ENCODE measurements around the gene GJA1.

The GJA1 gene

GRCh38 chr6:121453191-121453590 is 17.7 kb downstream of the GJA1 start:
- H3K4me3 ChIP-seq (ENCODE audit: control insufficient read depth, low read depth, low read length): no peak overlapping the region
- TF ChIP-seq, protein P1, sequence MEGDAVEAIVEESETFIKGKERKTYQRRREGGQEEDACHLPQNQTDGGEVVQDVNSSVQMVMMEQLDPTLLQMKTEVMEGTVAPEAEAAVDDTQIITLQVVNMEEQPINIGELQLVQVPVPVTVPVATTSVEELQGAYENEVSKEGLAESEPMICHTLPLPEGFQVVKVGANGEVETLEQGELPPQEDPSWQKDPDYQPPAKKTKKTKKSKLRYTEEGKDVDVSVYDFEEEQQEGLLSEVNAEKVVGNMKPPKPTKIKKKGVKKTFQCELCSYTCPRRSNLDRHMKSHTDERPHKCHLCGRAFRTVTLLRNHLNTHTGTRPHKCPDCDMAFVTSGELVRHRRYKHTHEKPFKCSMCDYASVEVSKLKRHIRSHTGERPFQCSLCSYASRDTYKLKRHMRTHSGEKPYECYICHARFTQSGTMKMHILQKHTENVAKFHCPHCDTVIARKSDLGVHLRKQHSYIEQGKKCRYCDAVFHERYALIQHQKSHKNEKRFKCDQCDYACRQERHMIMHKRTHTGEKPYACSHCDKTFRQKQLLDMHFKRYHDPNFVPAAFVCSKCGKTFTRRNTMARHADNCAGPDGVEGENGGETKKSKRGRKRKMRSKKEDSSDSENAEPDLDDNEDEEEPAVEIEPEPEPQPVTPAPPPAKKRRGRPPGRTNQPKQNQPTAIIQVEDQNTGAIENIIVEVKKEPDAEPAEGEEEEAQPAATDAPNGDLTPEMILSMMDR (IDR thresholded peaks at IDR 0.05; ENCODE audit: control insufficient read depth, insufficient read depth, low read depth, low read length, missing control alignments): no peak
- DNase-seq (ENCODE audit: low read depth): no peak

GRCh38 chr6:121460170-121460569 is 24.7 kb downstream of the GJA1 start:
- TF ChIP-seq, protein P1 (IDR thresholded peaks at IDR 0.05; ENCODE audit: control insufficient read depth, insufficient read depth, low read depth, low read length, missing control alignments): no peak
- no peak overlapping the region for H3K4me3 ChIP-seq (ENCODE audit: control insufficient read depth, low read depth, low read length)
- no peak for DNase-seq (ENCODE audit: low read depth)

- TF ChIP-seq, protein P1 (IDR thresholded peaks at IDR 0.05; ENCODE audit: control insufficient read depth, insufficient read depth, low read depth, low read length, missing control alignments): no peak
Measured at GRCh38 chr6:121463087-121463486, 27.6 kb downstream of the GJA1 start.

DNA sequence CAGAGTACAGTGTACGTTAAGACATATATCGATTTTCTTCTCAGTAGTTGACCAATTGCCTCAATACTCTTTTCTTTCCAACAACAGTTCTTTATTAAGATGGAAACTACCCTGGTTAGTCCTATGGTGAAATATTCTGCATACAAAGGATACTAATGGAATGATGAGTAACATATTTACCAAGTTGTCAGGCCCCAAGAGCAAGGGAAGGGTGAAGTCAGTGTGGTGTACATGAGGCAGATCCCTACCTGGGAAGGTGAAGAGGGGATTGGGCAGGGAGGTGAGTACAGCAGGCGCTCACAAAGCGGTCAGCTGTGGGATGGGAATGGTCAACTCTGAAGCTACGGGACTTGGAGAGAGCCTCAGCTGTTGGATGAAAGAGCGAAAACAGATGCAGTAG is 29.7 kb downstream of the GJA1 start:
- H3K4me3 ChIP-seq (ENCODE audit: control insufficient read depth, low read depth, low read length): no peak overlapping the region
- DNase-seq (ENCODE audit: low read depth): no peak
- TF ChIP-seq, protein P1 (IDR thresholded peaks at IDR 0.05; ENCODE audit: control insufficient read depth, insufficient read depth, low read depth, low read length, missing control alignments): no peak

More at GRCh38 chr6:121463087-121463486, 27.6 kb downstream of the GJA1 start:
- no peak for DNase-seq (ENCODE audit: low read depth)
- no peak overlapping the region for H3K4me3 ChIP-seq (ENCODE audit: control insufficient read depth, low read depth, low read length)

DNA sequence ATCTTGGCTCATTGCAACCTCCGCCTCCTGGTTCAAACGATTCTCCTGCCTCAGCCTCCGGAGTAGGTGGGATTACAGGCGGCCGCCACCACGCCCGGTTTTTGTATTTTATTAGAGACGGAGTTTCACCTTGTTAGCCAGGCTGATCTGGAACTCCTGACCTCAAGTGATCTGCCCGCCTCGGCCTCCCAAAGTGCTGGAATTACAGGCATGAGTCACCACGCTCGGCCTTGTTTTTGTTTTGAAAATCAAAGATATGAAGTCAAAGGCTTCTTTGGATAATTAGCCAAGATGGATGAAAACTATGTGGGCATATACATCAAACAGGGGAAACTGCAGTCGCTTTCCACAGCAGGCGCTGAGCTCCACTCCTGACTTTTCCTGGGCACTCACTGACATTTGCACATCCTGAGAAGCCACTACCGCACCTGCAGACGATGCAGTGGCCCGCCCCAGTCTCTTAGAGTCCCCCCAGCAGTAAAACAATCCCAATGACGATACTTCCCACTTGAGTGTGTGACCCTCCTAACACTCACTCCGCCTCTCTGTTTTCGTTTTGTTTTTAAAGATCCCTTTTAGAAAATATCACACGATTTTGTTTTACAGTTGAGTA is 44.1 kb downstream of the GJA1 start:
- DNase-seq (ENCODE audit: low read depth): no peak
- H3K4me3 ChIP-seq (ENCODE audit: control insufficient read depth, low read depth, low read length): no peak overlapping the region
- TF ChIP-seq, protein P1 (IDR thresholded peaks at IDR 0.05; ENCODE audit: control insufficient read depth, insufficient read depth, low read depth, low read length, missing control alignments): no peak

DNA sequence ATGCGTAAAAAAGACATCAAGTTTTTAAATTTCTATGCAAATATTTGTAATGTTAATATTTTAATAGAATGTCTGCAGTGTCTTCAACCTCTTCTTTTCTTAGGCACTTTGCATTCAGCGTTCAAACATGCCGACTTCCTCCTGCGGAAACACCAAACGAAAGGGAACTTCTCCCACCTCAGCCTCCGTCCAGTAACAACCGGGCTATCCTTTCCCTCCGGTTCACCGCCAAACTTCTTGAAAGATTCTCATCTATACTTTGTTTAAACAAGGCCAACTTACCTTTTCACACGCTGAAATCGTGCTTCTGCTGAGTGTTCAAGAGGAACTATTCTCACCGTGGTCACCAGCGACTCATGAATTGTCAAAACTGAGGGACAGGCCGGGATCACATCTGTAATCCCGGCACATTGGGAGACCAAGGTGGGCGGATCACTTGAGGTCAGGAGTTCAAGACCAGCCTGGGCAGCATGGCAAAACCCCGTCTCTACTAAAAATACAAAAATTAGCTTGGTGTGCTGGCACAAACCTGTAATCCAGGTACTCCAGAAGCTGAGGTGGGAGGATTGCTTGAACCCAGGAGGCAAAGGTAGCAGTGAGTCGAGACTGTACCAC is 44.8 kb downstream of the GJA1 start:
- no peak for DNase-seq (ENCODE audit: low read depth)
- TF ChIP-seq, protein P1 (IDR thresholded peaks at IDR 0.05; ENCODE audit: control insufficient read depth, insufficient read depth, low read depth, low read length, missing control alignments): no peak
- H3K4me3 ChIP-seq (ENCODE audit: control insufficient read depth, low read depth, low read length): no peak overlapping the region

Measured in AG09309 (cell line).